ENCODE measurements around the gene HMGN1. TPM values are rescaled to one million over a fixed set of nuclear protein-coding genes. Genes with fewer than 3 reads are reported as not detected.
A peak's percentile ranks its signal among the peaks of the same experiment; 100 is the strongest.

Gene HMGN1
- total RNA-seq, 1 experiment from 2014 or later, result 516 TPM

DNA sequence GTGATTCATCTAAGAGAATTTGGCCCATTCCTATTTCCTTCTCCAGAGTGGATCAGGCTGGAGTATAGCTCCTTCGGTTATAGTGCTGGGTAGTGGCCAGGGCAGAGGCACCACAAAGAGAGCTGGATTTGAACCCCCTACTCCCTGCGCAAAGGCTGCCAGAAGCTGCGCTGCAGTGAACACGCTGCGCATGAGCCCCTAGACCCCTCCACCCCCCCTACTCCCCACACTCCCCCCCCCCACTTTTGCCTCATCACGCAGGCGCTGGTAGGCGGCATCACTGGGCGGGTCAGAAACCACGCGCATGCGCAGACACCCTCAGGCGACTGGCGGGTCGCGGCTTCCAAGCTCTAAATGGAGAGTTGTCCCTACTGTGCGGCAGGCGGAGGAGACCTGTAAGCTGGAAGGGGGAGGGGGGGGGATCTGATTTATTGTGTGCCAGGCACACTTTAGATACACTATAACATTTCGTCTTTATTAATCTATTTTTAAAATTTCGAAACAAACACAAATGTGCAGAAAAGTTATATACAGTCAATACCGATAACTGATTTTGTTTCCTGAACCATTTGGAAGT is 38.7 kb upstream of the HMGN1 start:
- Histone ChIP-seq H4K20me1 (ENCODE audit: control insufficient read depth, insufficient read depth, insufficient read length) (no peaks in the 10 kb centered on the region), H4K5ac (ENCODE audit: insufficient read length, low read depth, low read length) (no peak overlapping the region), H2BK120ac (ENCODE audit: low read depth, low read length, poor library complexity, severe bottlenecking) (no peak overlapping the region), H4K91ac (ENCODE audit: insufficient read length, low read depth, low read length) (no peak overlapping the region), H3T11ph (ENCODE audit: low read length) (no peak overlapping the region), H2BK12ac (ENCODE audit: insufficient read length, low read depth, low read length) (no peak overlapping the region), H2BK5ac (ENCODE audit: insufficient read length, low read length) (no peak overlapping the region), H3K4me1 (ENCODE audit: insufficient read depth, low read length) (no peaks in the 10 kb centered on the region), H3K4ac (ENCODE audit: low read depth, low read length) (no peak overlapping the region), H3K14ac (ENCODE audit: insufficient read depth, low read length) (no peak overlapping the region), H3K9ac (ENCODE audit: extremely low read depth, insufficient read length, low read length) (peak overlapping the region; percentile 16), H3K27ac (ENCODE audit: insufficient read length, low read depth, low read length) (no peak overlapping the region), H2BK20ac (ENCODE audit: low read depth, low read length, poor library complexity, severe bottlenecking) (no peak overlapping the region), H2AFZ (ENCODE audit: low read length) (no peak overlapping the region), H3K23ac (ENCODE audit: insufficient read length, low read depth, low read length) (no peak overlapping the region), H3K27me3 (ENCODE audit: insufficient read depth, low read length) (no peaks in the 10 kb centered on the region), H3K79me1 (ENCODE audit: insufficient read depth, low read depth, low read length, poor library complexity, severe bottlenecking) (no peaks in the 10 kb centered on the region), H3K18ac (ENCODE audit: insufficient read length, low read depth, low read length) (no peak overlapping the region), H4K8ac (replicated peaks; ENCODE audit: insufficient read length, low read depth, low read length) (no peak overlapping the region), H3K23me2 (ENCODE audit: insufficient read length, low read depth, low read length, poor library complexity, severe bottlenecking) (no peaks in the 10 kb centered on the region), H3K9me3 (ENCODE audit: control insufficient read depth, low read depth, low read length) (no peaks in the 10 kb centered on the region), H3K4me2 (ENCODE audit: insufficient read depth, insufficient read length, low read length) (peak overlapping the region; percentile 54), H3K79me2 (ENCODE audit: insufficient read depth, low read length) (no peaks in the 10 kb centered on the region), H2AK5ac (ENCODE audit: insufficient read length, low read length) (no peak overlapping the region), H2BK15ac (ENCODE audit: low read depth, low read length) (no peak overlapping the region), H3K56ac (ENCODE audit: insufficient read length, low read depth, low read length) (no peak overlapping the region)
- DNase-seq, result peak; percentile 97
- Mint-ChIP-seq H3K4me1 (peaks cover 29 to 34% of the 10 kb centered on the region in 2 experiments), H3K27me3 (ENCODE audit: low read depth) (no peaks in the 10 kb centered on the region), H3K36me3 (ENCODE audit: insufficient read depth in 1 of 3, low read depth in 3 of 3) (peaks cover 4 to 21% (median 20%) of the 10 kb centered on the region in 3 experiments; a peak in 6 of 7 replicates), H3K9me3 (no peaks in the 10 kb centered on the region), H3K4me3 (peak overlapping the region; percentile 52 to 74), H3K27ac (peak overlapping the region; percentile 61 to 90 (median 67); a peak in 5 of 7 replicates)
- TF ChIP-seq, protein P1, sequence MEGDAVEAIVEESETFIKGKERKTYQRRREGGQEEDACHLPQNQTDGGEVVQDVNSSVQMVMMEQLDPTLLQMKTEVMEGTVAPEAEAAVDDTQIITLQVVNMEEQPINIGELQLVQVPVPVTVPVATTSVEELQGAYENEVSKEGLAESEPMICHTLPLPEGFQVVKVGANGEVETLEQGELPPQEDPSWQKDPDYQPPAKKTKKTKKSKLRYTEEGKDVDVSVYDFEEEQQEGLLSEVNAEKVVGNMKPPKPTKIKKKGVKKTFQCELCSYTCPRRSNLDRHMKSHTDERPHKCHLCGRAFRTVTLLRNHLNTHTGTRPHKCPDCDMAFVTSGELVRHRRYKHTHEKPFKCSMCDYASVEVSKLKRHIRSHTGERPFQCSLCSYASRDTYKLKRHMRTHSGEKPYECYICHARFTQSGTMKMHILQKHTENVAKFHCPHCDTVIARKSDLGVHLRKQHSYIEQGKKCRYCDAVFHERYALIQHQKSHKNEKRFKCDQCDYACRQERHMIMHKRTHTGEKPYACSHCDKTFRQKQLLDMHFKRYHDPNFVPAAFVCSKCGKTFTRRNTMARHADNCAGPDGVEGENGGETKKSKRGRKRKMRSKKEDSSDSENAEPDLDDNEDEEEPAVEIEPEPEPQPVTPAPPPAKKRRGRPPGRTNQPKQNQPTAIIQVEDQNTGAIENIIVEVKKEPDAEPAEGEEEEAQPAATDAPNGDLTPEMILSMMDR (conservative IDR thresholded peaks at IDR 0.05), result no peak
- WGBS (ENCODE audit: extremely low coverage, insufficient read length, low lambda C conversion rate), result no CpG with 5 or more reads among the region's 21 CpGs

Measured in H9 (cell line).